T-cell (primary cell): ENCODE results near the gene NEURL4. TPM values are rescaled to one million over a fixed set of nuclear protein-coding genes. Genes with fewer than 3 reads are reported as not detected.

Experiments used
- ATAC-seq, 4 experiments: fragments of 200-7000 bp in 3 of 4; fragments of 150-1000 bp in 1 of 4; cut with Tn5 transposase; replicated peaks in 1 of 4; 1 replicate in 3 of 4; 2 replicates in 1 of 4; pipeline ENCODE4 v1.10.0; 2021; ENCODE audit warnings: moderate library complexity in 3 of 4, mild to moderate bottlenecking in 2 of 4, moderate number of reproducible peaks in 1 of 4
- CTCF ChIA-PET, 2 donors: fragments of 300-600 bp; sonication (Branson Sonifier 250); formaldehyde crosslinking; loops; one replicate each; lab custom pipeline; 2022; ENCODE audit warnings: antibody characterized with exemption in 2 of 2; lab: Charles Lee
- POLR2A ChIA-PET, 2 donors: fragments of 300-600 bp; sonication (Branson Sonifier 250); formaldehyde crosslinking; loops; one replicate each; lab custom pipeline; 2022; ENCODE audit warnings: antibody characterized with exemption in 2 of 2; lab: Charles Lee
- DNase-seq, 35 experiments: peaks; one replicate each; pipeline versions ENCODE4 v3.0.0 to v3.0.0-alpha.2; 2013 to 2023
- H3K27ac ChIP-seq: one replicate; pipeline ENCODE4 v1.5.1; 2013; ENCODE audit warnings: low read length
- H3K27me3 ChIP-seq, 2 experiments: replicated peaks in 1 of 2; 1 replicate in 1 of 2; 2 replicates in 1 of 2; pipeline versions ENCODE4 v1.6.1 to v1.7.0; 2013; ENCODE audit warnings: low read length in 1 of 2, mixed read lengths in 1 of 2; ENCODE audit not compliant: control insufficient read depth in 2 of 2, insufficient read depth in 2 of 2; ENCODE audit errors: extremely low read depth in 1 of 2
- H3K36me3 ChIP-seq, 2 donors: 1 replicate in 1 of 2; 2 replicates in 1 of 2; pipeline versions ENCODE4 v1.6.1 to v1.7.0; 2013; ENCODE audit warnings: low read length in 1 of 2; ENCODE audit not compliant: control insufficient read depth in 2 of 2, insufficient read depth in 1 of 2; ENCODE audit errors: extremely low read depth in 1 of 2
- H3K4me1 ChIP-seq, 2 experiments: 1 replicate in 1 of 2; 2 replicates in 1 of 2; pipeline versions ENCODE4 v1.6.1 to v1.7.0; 2013; ENCODE audit warnings: low read length in 2 of 2, mixed read lengths in 1 of 2; ENCODE audit not compliant: insufficient read depth in 2 of 2, control insufficient read depth in 1 of 2; ENCODE audit errors: extremely low read depth in 1 of 2
- H3K4me3 ChIP-seq, 2 donors: 1 replicate in 1 of 2; 2 replicates in 1 of 2; pipeline versions ENCODE4 v1.5.1 to v1.7.0; 2013; ENCODE audit warnings: mild to moderate bottlenecking in 2 of 2, low read length in 1 of 2, moderate library complexity in 1 of 2; ENCODE audit not compliant: control insufficient read depth in 1 of 2; ENCODE audit errors: extremely low read depth in 1 of 2
- H3K9me3 ChIP-seq: 2 replicates; pipeline ENCODE4 v1.7.0; 2013
- H3K27ac Mint-ChIP-seq, 2 donors: one replicate each; pipeline ENCODE4 v1.8.0; 2020 to 2021; ENCODE audit warnings: mild to moderate bottlenecking in 2 of 2, mixed read lengths in 2 of 2
- H3K27me3 Mint-ChIP-seq, 2 donors: one replicate each; pipeline ENCODE4 v1.8.0; 2021 to 2022; ENCODE audit warnings: mixed read lengths in 2 of 2
- H3K36me3 Mint-ChIP-seq: one replicate; pipeline ENCODE4 v1.8.0; 2021; ENCODE audit warnings: mixed read lengths
- H3K4me1 Mint-ChIP-seq, 3 donors: one replicate each; pipeline ENCODE4 v1.8.0; 2020 to 2022; ENCODE audit warnings: mixed read lengths in 3 of 3, mild to moderate bottlenecking in 1 of 3
- H3K4me3 Mint-ChIP-seq, 3 donors: one replicate each; pipeline ENCODE4 v1.8.0; 2020 to 2022; ENCODE audit warnings: mild to moderate bottlenecking in 3 of 3, mixed read lengths in 3 of 3, moderate library complexity in 3 of 3
- H3K9me3 Mint-ChIP-seq, 3 donors: one replicate each; pipeline ENCODE4 v1.8.0; 2020 to 2022; ENCODE audit warnings: mixed read lengths in 3 of 3
- WGBS: methylation state at CpG from one replicate; pipeline ENCODE4 v1.1.5; 2013; ENCODE audit warnings: missing lambda C conversion rate; ENCODE audit not compliant: insufficient coverage; 5-methylcytosine and 5-hydroxymethylcytosine counted together
- total RNA-seq, 35 experiments: library from RNA in 6 of 35; stranded (reverse) in 6 of 35; fragments of 120-200 nt in 1 of 35; gene quantifications; one replicate each; pipeline versions ENCODE4 v1.2.1 to v1.2.4 and lab custom pipeline; 2013 to 2026

NEURL4 gene
- total RNA-seq, 5 donors from 2014 or later (not counting 1 experiment from before 2014, with no cell fraction given): 49.5 to 90.2 (median 80.0) TPM

DNA sequence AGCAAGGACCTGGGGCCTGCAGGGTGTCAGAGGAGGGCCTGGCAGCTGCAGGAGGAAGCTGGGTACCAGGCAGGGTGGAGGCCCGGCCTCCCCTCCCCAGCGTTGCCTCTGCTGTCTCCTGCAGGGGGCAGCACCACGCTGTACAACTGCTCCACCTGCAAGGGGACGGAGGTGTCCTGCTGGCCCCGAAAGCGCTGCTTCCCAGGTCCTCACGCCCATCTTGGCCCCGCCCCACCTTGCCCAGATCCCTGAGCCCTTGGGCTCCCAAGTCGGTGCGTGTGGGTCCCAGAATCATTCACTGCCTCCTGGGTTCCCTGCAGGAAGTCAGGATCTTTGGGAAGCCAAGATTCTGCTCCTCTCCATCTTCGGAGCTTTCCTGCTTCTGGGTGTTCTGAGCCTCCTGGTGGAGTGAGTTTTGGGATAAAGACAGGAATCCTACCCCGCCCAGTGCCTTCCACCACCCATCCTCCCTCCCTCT, 27.0 kb upstream of the NEURL4 start:
- WGBS: 3% methylated on average over 9 of the region's 12 CpGs
- H3K27me3 ChIP-seq: peaks cover 0 to 7% of the 10 kb centered on the region in 2 experiments
- H3K4me3 Mint-ChIP-seq: no peak overlapping the region
- H3K27ac Mint-ChIP-seq: no peak overlapping the region
- peak; percentile 60 to 70 (median 67) for ATAC-seq
- H3K36me3 ChIP-seq: peaks cover 0 to 2% of the 10 kb centered on the region in 2 donors
- H3K36me3 Mint-ChIP-seq: no peaks in the 10 kb centered on the region
- H3K4me3 ChIP-seq: no peak overlapping the region
- H3K4me1 Mint-ChIP-seq: peaks cover 9 to 30% (median 26%) of the 10 kb centered on the region in 3 donors
- ChIA-PET CTCF (interaction anchor here (0.6 to 1.9 kb wide), 13 partner anchors 19 to 259 kb away, joined by 3 to 9 read pairs (median 4); partner anchors contain the start of genes ACAP1 (in 1 of the 2), FXR2 (in 1 of the 2) and TMEM102 (in 1 of the 2)), POLR2A (no interaction called here)
- H3K4me1 ChIP-seq: peaks cover 4 to 46% of the 10 kb centered on the region in 2 experiments
- peak; percentile 61 to 89 (median 78) for DNase-seq
- no peak overlapping the region for H3K27ac ChIP-seq
- no peaks in the 10 kb centered on the region for H3K9me3 Mint-ChIP-seq
- H3K9me3 ChIP-seq: no peaks in the 10 kb centered on the region
- H3K27me3 Mint-ChIP-seq: no peaks in the 10 kb centered on the region

DNA sequence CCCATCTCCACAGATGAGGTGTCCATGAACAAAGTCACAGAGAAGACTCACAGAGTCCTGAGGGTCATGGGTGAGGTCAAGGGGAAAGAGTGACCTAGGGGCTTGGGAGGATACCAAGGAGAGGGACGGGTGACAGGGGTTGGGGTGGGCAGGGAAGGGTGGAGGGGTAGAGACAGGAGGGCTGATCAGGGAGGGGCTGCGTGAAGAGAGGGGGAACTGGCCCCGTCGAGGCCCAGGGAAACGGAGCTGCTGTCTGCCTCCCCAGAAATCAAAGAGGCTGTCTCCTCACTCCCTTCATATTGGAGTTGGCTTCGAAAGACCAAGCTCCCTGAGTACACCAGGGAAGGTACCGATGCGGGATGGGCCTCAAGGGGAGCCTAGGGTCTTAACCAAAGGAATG, 26.4 kb upstream of the NEURL4 start:
- Mint-ChIP-seq H3K9me3 (no peaks in the 10 kb centered on the region), H3K27ac (no peak overlapping the region), H3K4me3 (no peak overlapping the region), H3K36me3 (no peaks in the 10 kb centered on the region), H3K4me1 (peaks cover 11 to 35% (median 30%) of the 10 kb centered on the region in 3 donors), H3K27me3 (no peaks in the 10 kb centered on the region)
- DNase-seq: no peak
- Histone ChIP-seq H3K9me3 (no peaks in the 10 kb centered on the region), H3K27ac (no peak overlapping the region), H3K27me3 (peaks cover 0 to 4% of the 10 kb centered on the region in 2 experiments), H3K4me3 (no peak overlapping the region), H3K36me3 (peaks cover 0 to 6% of the 10 kb centered on the region in 2 donors), H3K4me1 (peaks cover 7 to 51% of the 10 kb centered on the region in 2 experiments)
- ChIA-PET CTCF (interaction anchor here (0.7 to 1.9 kb wide), 12 partner anchors 10 to 259 kb away, joined by 3 to 9 read pairs (median 4); partner anchors contain the start of genes ACAP1 (in 1 of the 2), FXR2 (in 1 of the 2) and TMEM102 (in 1 of the 2)), POLR2A (no interaction called here)
- no CpG with 5 or more reads among the region's 8 CpGs for WGBS
- ATAC-seq: no peak

DNA sequence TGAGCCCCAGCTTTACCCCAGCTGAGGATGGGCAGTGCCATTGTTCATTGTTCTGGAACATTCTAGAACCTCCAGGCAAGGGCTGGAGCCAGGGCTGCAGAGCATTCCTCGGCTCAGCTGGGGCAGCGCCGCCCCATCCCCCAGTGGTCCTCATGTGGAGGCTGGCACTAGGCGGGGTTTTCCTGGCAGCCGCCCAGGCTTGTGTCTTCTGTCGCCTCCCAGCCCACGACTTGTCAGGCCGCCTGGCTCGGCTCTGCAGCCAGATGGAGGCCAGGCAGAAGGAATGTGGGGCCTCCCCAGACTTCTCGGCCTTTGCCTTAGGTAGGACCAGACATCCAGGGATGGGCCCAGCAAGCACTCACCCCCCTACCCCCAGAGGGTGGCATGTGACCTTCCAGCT, 25.9 kb upstream of the NEURL4 start, which contains the start of gene TMEM95:
TMEM95 (plus strand) TSS at position 104 of the 400 bp plus-strand sequence; CDS start at position 153, 49 bp downstream.
- H3K36me3 Mint-ChIP-seq: no peaks in the 10 kb centered on the region
- 85% methylated on average over 10 of the region's 10 CpGs for whole genome bisulfite sequencing
- peaks cover 7 to 55% of the 10 kb centered on the region in 2 experiments for H3K4me1 ChIP-seq
- peaks cover 16 to 38% (median 33%) of the 10 kb centered on the region in 3 donors for H3K4me1 Mint-ChIP-seq
- peak within 1 kb of the TSS; percentile 17 to 36 (median 18) for H3K4me3 Mint-ChIP-seq
- CTCF ChIA-PET: interaction anchor here (0.7 to 1.9 kb wide), 8 partner anchors 11 to 260 kb away, joined by 3 to 9 read pairs (median 4); partner anchors contain the start of genes FXR2 (in 1 of the 2) and TMEM102 (in 1 of the 2)
- no peaks in the 10 kb centered on the region for H3K9me3 ChIP-seq
- peaks cover 0 to 6% of the 10 kb centered on the region in 2 donors for H3K36me3 ChIP-seq
- peak within 1 kb of the TSS; percentile 59 to 76 for H3K27ac Mint-ChIP-seq
- H3K9me3 Mint-ChIP-seq: no peaks in the 10 kb centered on the region
- ATAC-seq (no peak), DNase-seq (no peak)
- no peak within 1 kb of the TSS for H3K27ac ChIP-seq
- peaks cover 0 to 4% of the 10 kb centered on the region in 2 experiments for H3K27me3 ChIP-seq
- POLR2A ChIA-PET: no interaction called here
- H3K4me3 ChIP-seq: no peak within 1 kb of the TSS
- no peaks in the 10 kb centered on the region for H3K27me3 Mint-ChIP-seq

- ChIA-PET CTCF (interaction anchor here in 1 of 2 donors (0.6 kb wide), 2 partner anchors 331 to 503 kb away, joined by 3 read pairs; partner anchors contain the start of gene NAA38), POLR2A (no interaction called here)
- peaks cover 23 to 44% (median 39%) of the 10 kb centered on the region in 3 donors for H3K4me1 Mint-ChIP-seq
- no peaks in the 10 kb centered on the region for H3K9me3 Mint-ChIP-seq
- WGBS: 72% methylated on average over 8 of the region's 9 CpGs
- peaks cover 7 to 61% of the 10 kb centered on the region in 2 experiments for H3K4me1 ChIP-seq
- peak overlapping the region; percentile 59 to 76 for H3K27ac Mint-ChIP-seq
- no peak overlapping the region for H3K4me3 ChIP-seq
- peaks cover 0 to 6% of the 10 kb centered on the region in 2 donors for H3K36me3 ChIP-seq
- no peaks in the 10 kb centered on the region for H3K27me3 Mint-ChIP-seq
- peak overlapping the region; percentile 17 to 36 (median 18) for H3K4me3 Mint-ChIP-seq
- DNase-seq (no peak), ATAC-seq (no peak)
- peaks cover 0 to 4% of the 10 kb centered on the region in 2 experiments for H3K27me3 ChIP-seq
- H3K9me3 ChIP-seq: no peaks in the 10 kb centered on the region
- H3K36me3 Mint-ChIP-seq: no peaks in the 10 kb centered on the region
- no peak overlapping the region for H3K27ac ChIP-seq
Measured at GRCh38 chr17:7354262-7354843, 25.2 kb upstream of the NEURL4 start.

DNA sequence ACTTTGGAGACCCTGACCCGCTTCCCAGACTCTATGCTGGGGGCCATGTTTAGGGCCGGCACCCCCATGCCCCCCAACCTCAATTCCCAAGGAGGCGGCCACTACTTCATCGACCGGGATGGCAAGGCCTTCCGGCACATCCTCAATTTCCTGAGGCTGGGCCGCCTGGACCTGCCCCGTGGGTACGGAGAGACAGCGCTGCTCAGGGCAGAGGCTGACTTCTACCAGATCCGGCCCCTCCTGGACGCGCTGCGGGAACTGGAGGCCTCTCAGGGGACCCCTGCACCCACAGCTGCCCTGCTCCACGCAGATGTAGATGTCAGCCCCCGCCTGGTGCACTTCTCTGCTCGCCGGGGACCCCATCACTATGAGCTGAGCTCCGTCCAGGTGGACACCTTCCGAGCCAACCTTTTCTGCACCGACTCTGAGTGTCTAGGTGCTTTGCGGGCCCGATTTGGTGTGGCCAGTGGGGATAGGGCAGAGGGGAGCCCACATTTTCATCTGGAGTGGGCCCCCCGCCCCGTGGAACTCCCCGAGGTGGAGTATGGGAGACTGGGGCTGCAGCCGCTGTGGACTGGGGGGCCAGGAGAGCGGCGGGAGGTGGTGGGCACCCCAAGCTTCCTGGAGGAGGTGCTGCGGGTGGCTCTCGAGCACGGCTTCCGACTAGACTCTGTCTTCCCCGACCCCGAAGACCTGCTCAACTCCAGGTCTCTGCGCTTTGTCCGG, 23.9 kb upstream of the NEURL4 start:
- 96% methylated on average over 22 of the region's 37 CpGs for WGBS
- no peak for ATAC-seq
- Mint-ChIP-seq H3K27me3 (no peaks in the 10 kb centered on the region), H3K4me3 (peak overlapping the region; percentile 79 to 86 (median 85)), H3K36me3 (peaks cover 3% of the 10 kb centered on the region), H3K27ac (peak overlapping the region; percentile 73 to 90), H3K9me3 (no peaks in the 10 kb centered on the region), H3K4me1 (peaks cover 32 to 49% (median 39%) of the 10 kb centered on the region in 3 donors)
- ChIA-PET CTCF (interaction anchor here in 1 of 2 donors (0.5 to 0.6 kb wide), 3 partner anchors 19 to 248 kb away, joined by 4 to 8 read pairs (median 5); no protein-coding TSS in a partner anchor), POLR2A (interaction anchor here in 1 of 2 donors (0.6 kb wide), 1 partner anchor 267 kb away, joined by 7 read pairs; no protein-coding TSS in a partner anchor)
- peaks cover 6 to 15% of the 10 kb centered on the region in 2 donors for H3K36me3 ChIP-seq
- H3K27me3 ChIP-seq: peaks cover 0 to 4% of the 10 kb centered on the region in 2 experiments
- DNase-seq: no peak
- H3K4me1 ChIP-seq: peaks cover 7 to 69% of the 10 kb centered on the region in 2 experiments
- no peak overlapping the region for H3K27ac ChIP-seq
- H3K9me3 ChIP-seq: no peaks in the 10 kb centered on the region
- H3K4me3 ChIP-seq: no peak overlapping the region

DNA sequence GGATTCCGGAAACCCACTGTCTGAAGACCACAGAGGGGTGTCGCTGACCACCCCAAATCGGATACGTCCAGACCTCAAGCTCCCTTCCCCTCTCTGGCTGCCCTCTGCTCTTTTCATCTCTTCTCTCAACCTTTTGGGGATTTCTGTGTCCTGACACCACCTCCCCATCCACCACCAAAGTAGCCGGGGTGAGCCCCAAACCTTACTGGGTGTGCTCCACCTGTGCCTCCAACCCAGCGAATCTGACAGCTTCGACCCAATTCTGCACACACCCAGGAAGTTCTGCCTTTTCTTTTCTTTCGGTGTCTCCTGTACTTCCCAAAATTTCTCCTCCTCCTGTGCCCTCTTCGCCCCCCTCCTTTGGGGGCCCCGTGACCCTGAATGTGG, 23.4 kb upstream of the NEURL4 start:
- WGBS: 53% methylated on average over 9 of the region's 10 CpGs
- peak overlapping the region; percentile 73 to 90 for H3K27ac Mint-ChIP-seq
- H3K36me3 Mint-ChIP-seq: peaks cover 7% of the 10 kb centered on the region
- H3K27me3 Mint-ChIP-seq: no peaks in the 10 kb centered on the region
- peak overlapping the region; percentile 79 to 86 (median 85) for H3K4me3 Mint-ChIP-seq
- CTCF ChIA-PET: no interaction called here
- H3K4me3 ChIP-seq: peak overlapping the region; percentile 49 to 58
- peaks cover 0 to 4% of the 10 kb centered on the region in 2 experiments for H3K27me3 ChIP-seq
- ATAC-seq (peak in 1 of 4 experiments; percentile 0), DNase-seq (no peak)
- H3K4me1 ChIP-seq: peaks cover 7 to 71% of the 10 kb centered on the region in 2 experiments
- H3K9me3 ChIP-seq: no peaks in the 10 kb centered on the region
- POLR2A ChIA-PET: no interaction called here
- H3K36me3 ChIP-seq: peaks cover 12 to 21% of the 10 kb centered on the region in 2 donors
- H3K27ac ChIP-seq: peak overlapping the region; percentile 65
- peaks cover 32 to 49% (median 39%) of the 10 kb centered on the region in 3 donors for H3K4me1 Mint-ChIP-seq
- no peaks in the 10 kb centered on the region for H3K9me3 Mint-ChIP-seq
